ENCODE results near the gene FIS1. TPM values are rescaled to one million over a fixed set of nuclear protein-coding genes. Genes with fewer than 3 reads are reported as not detected.
"Not testable (repeated sequence)": the region's sequence is repeated elsewhere in the genome, so short reads cannot be mapped to it uniquely, and the experiment has no call there.

FIS1 gene
- total RNA-seq, 1 donor from 2014 or later, result 131 TPM

DNA sequence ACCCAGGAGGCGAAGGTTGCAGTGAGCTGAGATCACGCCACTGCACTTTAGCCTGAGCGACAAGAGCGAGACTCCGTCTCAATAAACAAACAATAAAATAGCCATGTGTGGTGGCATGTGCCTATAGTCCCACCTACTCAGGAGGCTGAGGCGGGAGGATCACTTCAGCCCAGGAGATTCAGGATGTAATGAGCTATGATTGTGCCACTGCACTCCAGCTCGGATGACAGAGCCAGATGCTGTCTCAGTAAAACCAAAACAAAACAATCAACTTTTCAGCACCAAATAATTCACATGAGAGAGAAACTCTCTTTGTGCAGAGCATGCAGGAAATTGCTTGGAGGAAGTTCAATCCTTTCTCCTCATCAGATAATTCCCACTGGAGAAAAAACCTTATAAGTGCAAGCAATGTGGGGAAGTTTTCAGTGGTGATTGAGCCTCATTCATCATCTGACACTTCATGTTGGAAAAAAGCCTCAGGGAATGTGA lies 13.4 kb upstream of the FIS1 start:
- ATAC-seq (no peak), DNase-seq (ENCODE audit: low spot score) (no peak)

DNA sequence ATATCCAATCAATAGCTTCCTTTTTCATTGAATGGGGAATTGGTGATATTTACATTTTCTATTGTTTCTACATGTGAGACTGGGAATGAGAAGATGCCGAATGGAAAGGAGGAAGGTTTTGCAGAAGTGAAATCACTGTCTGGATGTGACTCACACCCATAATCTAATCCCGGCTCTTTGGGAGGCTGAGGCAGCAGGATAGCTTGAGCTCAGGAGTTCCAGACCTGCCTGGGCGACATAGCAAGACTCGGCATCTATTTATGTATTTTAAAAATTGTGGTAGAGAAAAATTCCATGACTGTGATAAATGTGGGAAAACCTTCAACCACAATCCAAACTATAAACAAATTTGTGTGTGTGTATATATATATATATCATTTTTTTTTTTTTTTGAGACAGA lies 10.9 kb upstream of the FIS1 start:
- no peak for ATAC-seq

DNA sequence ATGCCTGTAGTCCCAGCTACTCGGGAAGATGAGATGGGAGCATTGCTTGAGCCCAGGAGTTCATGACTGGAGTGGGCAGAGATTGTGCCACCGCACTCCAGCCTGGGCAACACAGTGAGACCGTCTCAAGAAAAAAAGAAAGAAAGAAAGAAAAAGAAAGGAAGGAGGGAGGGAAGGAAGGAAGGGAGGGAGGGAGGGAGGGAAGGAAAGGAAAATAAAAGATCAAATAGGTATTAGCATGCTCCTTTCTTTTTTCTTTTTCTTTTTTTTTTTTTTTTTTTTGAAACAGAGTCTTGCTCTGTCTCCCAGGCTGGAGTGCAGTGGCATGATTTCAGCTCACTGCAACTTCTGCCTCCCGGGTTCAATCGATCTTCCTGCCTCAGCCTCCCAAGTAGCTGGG lies 8.3 kb upstream of the FIS1 start:
- DNase-seq (ENCODE audit: low spot score); ATAC-seq: not testable (repeated sequence)

More for the DNA sequence above, 10.9 kb upstream of the FIS1 start:
- DNase-seq (ENCODE audit: low spot score), result no peak

DNA sequence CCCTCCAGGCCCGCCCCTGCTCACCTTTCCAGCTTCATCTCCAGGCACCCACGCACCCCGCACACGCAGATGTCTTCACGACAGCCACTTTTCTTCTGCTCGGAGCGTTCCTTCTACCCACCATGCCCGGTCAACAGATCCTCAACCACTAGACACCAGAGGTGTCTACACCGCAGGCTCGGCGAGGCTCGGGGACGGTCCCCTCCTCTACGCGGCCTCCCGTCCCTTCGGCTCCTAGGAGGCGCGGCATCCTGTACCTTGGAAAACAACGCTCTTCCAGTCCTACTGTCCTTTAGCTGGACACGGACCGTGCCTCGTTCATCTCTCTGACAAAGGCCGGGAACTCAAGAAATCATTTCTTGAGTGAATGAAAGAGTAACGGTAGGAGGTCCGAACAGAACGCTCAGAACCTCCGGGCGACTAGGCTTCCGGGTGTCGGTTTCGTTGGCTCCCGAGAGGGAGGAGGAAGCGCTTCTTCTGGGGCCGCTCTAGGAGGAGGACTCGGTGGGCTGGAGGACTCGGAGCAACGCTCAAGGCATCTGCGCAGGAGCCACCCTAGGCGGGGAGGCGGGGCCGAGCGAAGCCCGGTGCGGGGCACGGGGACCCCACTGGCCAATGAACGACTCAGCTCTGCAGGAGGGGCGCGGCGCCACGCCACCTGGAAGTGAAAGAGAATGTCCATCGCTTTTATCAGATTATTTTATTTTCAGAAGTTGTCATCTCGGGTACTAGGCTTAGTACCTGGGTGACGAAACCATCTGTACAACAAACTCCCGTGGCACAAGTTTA lies 7.2 kb upstream of the FIS1 start:
- peak; percentile 99 for ATAC-seq
- DNase-seq (ENCODE audit: low spot score), result peak; percentile 99

DNA sequence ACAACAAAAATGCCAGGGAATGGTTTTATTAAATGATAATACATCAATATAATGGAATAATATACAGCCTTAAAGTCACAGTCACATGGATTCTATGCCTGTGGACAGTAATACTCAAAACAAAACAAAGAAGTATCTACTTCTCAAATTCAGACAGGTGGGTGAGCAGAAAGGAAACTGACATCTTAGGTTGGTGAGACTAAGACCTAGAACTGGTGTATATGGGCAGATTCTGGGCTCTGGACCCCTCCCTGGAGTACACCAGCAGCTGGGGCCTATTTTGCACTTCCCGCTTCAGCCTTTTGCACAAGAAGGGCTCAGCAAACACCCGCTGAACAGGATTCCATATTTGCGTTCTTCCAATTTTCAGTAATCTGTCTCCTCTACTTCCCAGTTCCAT lies 5.4 kb upstream of the FIS1 start:
- DNase-seq (ENCODE audit: low spot score) (no peak), ATAC-seq (no peak)

DNA sequence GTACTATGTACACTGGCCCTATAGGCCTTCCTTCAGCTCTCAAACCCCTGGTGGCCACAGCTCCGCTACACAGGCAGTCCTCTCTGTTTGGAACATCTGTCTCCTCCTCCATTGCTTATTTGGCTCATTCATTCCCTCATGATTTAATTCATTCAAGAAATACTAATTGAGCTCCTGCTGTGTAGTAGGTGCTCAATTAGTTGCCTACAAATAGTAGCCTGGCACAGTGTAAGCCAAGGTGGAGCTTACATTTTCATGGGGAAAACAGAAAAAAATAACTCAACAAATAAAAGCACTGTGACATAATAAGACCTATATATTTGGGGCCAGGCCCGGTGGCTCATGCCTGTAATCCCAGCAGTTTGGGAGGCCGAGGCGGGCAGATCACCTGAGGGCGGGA lies 3.4 kb upstream of the FIS1 start:
- no peak for DNase-seq (ENCODE audit: low spot score)
- ATAC-seq, result no peak

DNA sequence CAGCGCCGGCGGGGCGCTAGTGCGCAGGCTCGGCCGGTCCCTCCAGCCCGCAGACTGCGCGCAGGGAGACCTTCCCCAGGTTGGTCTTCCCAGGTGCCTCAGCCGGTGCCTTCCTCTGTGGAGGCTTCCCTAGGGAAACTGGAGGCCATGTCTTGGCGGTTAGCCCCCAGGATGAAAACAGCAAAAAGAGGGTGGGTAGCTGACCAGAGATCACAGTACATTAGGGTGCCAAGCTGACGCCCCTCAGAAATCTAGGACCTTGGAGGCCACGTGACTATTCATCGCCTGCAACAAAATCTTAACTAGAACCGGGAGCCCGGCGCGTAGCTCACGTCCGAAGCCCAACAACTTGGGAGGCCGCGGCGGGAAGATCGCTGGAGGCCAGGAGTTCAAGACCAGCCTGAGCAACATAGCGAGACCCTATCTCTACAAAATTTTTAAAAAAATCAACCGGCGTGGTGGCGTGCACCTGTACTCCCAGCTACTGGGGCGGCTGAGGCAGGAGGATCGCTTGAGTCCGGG lies 327 bp upstream of the FIS1 start:
- DNase-seq (ENCODE audit: low spot score), result no peak

DNA sequence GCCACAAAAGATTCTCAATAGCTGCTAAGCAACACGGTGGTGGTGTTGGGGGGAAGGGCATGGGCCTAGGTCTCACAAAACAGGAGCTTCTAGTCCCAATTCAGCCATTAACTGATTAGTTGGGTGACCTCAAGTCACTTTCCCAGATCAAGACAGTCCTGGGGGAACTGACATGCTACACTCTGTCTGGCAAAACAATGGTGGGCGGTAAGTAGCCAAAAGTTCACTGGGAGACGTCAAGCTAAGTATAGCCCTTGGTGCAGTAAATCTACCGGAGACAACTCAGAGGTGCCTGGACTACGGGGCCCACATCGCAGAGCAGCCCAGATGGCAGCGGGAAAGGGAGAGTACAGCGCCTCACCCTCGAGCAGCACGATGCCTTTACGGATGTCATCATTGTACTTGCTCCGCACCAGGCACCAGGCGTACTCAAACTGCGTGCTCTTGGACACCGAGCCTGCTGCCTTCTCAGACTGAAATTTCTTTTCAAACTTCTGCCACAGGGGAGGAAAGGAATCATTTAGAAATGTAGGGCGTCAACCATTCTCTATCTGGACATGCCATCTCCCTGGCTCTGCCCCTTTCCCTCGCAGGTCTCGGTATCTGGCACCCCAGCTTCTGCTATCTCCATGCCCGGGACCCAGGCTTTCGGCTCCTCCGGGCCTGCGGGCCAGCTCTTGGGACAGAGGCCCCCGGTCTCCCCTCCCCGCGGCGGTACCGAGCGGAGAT lies 1.1 kb downstream of the FIS1 start:
- DNase-seq (ENCODE audit: low spot score) (no peak), ATAC-seq (peak; percentile 6)

More for the DNA sequence above, 327 bp upstream of the FIS1 start:
- no peak for ATAC-seq

DNA sequence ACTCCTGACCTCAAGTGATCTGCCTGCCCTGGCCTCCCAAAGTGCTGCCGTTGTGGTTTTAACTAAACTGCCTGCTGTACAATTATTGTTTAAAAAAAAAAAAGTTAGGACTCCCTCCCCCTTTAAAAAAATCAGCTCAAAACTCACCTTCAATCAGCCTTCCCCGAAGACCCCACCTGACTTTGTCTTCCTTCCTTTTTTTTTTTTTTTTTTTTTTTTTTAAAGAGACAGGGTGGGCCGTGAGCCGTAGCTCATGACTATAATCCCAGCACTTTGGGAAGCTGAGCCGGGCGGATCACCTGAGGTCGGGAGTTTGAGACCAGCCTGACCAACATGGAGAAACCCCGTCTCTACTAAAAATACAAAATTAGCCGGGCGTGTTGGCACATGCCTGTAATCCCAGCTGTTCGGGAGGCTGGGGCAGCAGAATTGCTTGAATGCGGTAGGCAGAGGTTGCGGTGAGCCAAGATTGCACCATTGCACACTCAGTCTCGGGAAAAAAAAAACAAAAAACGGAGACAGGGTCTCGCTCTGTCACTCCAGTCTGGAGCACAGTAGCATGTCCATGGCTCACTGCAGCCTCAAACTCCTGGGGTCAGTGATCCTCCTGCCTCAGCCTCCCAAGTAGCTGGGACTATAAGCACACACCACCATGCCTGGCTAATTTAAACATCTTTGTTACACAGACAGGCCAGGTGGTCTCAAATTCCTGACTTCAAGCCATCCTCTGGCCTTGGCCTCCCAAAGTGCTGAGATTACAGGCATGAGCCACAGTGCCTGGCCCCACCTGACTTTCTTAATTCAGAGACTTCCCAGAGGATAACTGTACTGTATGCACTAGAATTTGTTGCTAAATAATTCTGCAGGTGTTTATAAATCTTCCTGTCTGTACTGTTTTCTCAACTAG lies 3.2 kb downstream of the FIS1 start:
- ATAC-seq (no peak), DNase-seq (ENCODE audit: low spot score) (no peak)

DNA sequence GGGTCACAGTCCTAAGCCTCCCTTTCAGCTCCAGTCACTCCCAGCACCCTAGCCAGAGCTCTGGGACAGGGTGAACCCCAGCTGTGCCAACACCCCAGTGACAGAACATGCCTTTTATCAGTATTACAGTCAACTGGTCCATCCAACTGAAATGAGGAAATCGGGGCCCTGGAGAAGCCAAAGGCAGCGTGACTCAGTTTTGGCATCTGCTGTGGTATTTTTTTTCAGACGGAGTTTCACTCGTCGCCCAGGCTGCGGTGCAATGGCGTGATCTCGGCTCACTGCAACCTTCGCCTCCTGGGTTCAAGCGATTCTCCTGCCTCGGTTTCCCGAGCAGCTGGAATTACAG lies 3.9 kb downstream of the FIS1 start:
- DNase-seq (ENCODE audit: low spot score) (no peak), ATAC-seq (no peak)

DNA sequence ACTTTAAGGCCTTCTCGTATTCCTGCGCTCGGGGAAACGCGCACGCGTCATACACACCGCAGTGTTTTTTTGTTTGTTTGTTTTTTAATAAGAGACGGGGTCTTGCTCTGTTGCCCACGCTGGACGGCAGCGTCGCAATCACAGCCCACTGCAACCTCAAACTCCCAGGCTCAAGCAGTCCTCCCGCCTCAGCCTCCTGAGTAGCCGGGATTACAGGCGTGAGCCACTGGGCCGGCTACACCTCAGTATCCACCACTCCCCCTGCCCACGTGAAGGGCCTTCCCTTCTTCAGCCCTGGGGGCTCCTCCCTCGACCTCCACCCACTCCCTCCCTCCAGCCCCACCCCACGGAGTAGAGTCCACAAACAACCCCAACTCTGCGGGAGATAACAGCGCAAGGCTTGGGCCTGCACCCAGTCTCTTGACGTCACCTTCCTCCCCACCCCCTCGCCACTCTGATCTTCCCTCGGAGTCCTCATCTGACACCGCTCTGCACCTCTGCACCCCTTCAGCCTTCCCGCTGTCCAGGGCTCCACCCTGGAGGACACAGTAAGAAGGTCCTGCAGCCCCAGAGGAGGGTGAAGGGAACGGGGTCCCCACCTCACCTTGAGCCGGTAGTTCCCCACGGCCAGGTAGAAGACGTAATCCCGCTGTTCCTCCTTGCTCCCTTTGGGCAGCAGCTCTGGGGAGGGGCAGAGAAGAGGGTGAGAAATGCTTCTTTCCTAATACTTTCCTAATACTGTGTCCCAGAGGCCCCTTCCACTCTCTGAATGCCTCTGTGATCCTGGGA lies 4.5 kb downstream of the FIS1 start:
- no peak for DNase-seq (ENCODE audit: low spot score)
- ATAC-seq, result no peak

DNA sequence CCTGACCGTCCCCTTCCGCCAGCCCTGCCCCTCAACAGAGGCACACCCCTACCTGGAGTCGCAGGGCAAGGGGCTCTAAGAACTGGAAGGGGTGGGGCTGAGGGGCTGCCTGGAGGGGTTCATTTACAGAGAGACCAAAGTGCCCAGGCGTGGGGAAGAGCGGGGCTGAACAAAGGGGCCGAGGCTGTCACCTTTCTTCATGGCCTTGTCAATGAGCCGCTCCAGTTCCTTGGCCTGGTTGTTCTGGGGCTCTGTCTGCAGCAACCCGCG lies 5.0 kb downstream of the FIS1 start:
- ATAC-seq, result no peak
- DNase-seq (ENCODE audit: low spot score), result no peak

DNA sequence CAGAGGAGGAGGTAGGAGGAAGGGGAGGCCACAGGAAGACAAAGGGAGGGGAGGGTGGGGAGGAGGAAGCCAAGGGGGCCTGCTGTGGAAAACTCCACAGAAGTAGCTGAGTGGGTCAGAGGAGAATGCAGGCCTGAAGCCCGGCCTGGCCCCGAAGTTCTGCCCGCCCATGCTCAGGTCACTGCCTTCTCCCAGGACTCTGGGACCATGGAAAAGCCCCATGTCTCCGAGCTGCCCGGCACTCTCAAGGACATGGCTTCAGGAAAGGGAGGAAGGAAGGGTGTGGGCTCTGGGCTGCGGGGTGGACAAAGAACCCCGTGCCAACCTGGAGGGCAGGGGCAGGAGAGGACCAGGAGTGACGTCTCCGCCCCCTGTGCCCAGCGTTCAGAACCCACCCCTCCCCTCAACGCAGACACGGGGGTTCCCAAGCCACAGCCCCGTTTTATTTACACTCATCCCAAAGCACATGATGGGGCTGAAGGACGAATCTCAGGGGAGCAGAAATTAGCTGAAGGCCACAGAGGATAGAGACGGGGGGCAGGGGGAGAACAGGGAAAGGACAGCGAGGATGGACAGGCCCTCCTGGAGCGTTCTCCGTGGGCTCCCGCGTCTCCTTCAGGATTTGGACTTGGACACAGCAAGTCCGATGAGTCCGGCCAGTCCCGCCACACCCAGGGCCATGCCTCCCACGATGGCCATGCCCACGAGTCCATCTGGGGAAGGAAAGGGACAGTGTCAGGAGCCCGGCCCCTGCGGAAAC lies 5.5 kb downstream of the FIS1 start:
- ATAC-seq (no peak), DNase-seq (ENCODE audit: low spot score) (no peak)

DNA sequence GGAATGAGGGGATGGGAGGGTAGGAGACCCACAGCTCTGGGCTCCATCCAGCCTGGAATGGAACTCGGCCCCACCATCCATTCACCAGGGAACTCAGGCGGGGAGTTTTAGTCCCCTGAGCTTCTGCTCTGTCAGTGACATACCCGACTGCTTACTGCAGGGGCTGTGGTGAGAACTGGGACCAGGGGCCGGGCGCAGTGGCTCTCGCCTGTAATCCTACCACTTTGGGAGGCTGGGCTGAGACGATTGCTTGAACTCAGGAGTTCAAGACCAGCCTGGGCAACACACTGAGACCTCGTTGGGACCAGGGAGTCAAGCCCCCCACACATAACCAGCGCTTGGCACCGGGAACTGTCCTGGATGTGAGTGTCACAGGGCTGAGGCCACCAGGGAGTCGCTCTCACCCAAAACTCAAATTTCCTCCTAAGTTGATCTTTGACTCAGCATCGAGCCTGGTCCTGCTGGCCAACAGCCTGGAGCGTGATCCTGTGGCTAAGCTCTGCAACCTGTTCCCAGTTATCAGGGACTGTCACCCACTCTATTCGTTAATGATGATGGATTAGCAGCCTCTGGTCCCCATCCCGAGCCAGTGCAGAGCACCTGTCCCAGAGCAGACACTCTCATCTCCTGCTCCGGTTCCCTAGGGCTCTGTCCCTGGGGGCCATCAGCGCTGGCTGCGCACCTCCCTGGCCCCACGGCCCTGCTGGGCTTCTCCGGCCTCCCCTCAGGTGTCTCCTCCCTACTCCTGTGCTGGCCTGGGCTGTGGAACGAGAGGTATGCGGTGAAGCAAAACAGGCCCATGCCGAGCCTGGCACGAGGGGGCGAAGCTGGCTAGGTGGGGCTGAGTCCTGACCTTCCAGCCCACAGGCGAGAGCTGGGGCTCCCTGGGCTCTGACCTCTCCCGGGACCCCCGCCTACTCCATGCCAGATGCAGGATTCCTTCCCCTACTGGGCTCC lies 6.4 kb downstream of the FIS1 start:
- DNase-seq (ENCODE audit: low spot score) (no peak), ATAC-seq (peak; percentile 68)

DNA sequence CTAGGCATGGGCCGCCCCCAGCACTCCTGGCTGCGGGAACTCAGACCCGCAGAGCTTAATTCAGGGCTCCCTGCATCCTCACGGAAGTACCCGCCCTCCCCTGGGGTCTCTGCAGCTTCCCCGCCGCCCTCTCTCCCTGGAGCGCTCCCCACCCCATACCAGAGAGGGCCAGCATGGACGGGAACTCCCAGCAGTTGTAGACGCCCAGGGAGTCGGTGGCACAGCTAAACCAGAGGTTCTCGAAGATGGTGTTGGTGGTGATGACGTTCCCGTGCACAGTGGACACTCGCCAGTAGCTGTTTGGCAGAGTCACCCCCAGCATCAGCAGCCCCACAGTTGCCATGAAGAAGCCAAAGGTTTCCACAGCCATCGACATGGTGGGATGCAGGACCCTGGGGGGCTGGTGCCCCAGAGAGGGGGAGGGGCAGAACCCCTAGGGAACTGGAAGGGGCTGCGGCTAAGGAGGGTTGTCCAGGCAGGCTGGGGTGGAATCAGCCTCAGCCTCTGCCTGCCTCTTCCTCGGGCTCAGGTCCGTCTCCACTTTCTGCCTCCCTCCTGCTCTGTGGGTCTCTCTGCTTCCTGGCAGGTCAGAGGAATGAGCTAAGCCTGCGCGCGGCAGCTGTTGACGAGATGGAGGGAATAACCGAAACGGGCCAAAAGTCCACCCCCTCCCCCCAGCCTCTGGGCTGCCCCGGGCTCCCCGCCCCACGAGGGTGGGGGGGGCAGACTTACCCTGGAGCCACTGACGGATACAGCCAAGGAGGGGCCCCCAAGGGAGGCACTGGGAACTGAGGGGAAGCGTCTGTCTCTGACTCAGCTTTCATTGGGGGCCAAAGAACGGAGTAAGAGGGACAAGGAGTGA lies 7.4 kb downstream of the FIS1 start, which contains the start of gene CLDN15:
Gene CLDN15, minus strand, starts transcription at position 597 of the 862 bp plus-strand sequence. Its CDS starts 221 bp downstream, at position 376.
- peak; percentile 83 for DNase-seq (ENCODE audit: low spot score)
- ATAC-seq, result peak; percentile 82

DNA sequence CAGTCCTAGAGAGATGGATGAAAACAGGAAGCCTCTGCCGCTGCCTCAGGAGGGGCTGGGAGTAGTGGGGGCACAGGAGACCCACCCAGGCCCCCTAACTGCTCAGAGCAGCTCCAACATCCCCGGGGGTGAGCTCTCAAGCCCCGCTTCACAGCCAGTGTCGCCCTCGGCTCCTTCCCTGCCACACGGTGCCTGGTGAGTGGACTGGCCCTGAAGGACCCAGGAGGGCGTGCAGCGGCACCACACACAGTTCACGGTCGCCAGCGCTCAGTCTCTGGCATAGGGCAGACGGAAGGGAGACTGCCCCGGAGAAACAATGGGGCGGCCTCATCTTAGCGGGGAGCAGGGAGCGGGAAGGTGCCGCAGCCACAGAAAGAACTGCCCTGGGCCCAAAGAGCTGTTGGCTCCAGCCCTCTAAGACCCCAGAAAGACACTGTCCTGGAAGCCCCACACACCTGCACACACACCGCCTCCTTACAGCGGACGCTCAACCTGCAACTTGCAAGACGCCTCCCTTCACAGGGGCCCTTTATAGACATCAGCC lies 8.5 kb downstream of the FIS1 start:
- no peak for DNase-seq (ENCODE audit: low spot score)
- ATAC-seq, result no peak

DNA sequence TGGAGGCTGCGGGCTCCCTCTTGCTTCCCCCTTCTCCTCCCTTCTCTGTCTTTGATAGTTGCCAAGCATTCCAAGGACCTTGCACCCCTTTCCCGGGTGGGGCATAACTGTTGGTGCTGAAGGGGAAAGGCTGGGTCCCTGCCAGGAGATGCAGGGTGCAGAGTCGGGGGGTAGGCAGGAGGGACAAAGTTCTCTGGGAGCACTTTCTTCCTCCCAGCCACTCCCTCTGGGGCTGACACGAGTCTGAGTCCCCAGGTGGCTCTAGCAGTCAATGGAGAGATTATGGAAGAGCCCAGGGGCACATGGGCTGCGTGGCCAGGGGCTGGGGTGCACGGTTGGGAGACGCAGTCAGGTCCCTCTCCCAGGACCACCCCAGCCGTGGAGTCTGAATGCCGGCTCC lies 9.4 kb downstream of the FIS1 start:
- no peak for DNase-seq (ENCODE audit: low spot score)

More for the DNA sequence above, 9.4 kb downstream of the FIS1 start:
- ATAC-seq, result no peak
